Activated naive CD4-positive, alpha-beta T cell treated with anti-CD3 and anti-CD28 coated beads, Interleukin-2, amount 50 U/mL, for 16 hours (primary cell): ENCODE results near the gene NKTR.
"Not testable (repeated sequence)": the region's sequence is repeated elsewhere in the genome, so short reads cannot be mapped to it uniquely, and the experiment has no call there.

Experiments
- DNase-seq: peaks from one replicate; pipeline ENCODE4 v3.0.0-alpha.2; 2020

NKTR gene

GRCh38 chr3:42597098-42597497, 3.4 kb upstream of the NKTR start:
- DNase-seq: not testable (repeated sequence)

DNA sequence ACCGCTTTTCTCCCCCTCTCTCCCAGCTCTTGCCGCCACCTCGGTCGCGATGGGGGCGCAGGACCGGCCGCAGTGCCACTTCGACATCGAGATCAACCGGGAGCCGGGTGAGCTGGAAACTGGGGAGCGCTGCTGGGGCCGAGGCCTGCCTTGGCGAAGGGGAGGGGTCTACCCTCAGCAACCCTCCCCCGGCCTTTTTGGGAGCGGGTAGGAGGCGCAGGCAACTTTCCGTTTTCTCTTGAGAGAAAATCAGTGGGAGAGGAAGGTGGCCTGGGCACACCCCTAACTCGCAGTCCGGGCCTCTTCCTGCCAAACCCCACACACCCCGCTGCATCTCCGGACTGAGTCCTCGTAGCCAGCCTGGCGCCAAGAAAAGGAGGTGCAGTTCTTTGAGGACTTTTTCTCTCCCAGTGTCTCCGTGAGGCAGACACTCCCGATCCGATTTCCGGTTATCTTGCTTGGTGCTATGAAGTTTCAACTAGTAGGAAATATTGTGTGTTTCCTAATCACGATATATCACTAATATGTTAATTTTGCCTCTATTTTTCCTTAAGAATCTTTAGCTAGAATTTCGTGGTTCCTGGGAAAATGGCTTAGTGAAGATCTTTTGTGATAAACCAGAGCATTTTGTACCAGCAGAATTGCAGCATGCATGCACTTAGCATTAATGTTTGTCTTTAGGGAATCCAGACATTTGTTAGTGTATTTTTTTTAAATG, 631 bp downstream of the NKTR start:
- DNase-seq: peak; percentile 52

GRCh38 chr3:42601896-42602581, 1.6 kb downstream of the NKTR start:
- no peak for DNase-seq

- DNase-seq: no peak
Measured at GRCh38 chr3:42602961-42603360, 2.5 kb downstream of the NKTR start.

GRCh38 chr3:42605546-42606173, 5.2 kb downstream of the NKTR start:
- DNase-seq: no peak

DNA sequence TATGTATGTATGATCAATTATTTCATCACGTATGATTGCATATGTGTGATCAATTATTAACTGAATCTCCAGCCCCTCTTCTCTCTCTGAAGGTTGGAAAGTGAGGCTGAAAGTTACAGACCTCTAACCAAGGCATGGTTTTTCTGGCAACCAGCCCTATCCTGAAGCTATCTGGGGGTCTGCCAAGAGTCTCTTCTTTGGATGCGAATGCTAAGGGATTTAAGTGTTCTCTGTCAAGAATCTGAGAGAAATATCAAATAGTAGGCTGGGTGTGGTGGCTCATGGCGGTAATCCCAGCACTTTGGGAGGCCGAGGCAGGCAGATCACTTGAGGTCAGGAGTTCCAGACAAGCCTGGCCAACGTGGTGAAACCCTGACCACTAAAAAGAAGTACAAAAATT, 8.1 kb downstream of the NKTR start:
- no peak for DNase-seq

DNA sequence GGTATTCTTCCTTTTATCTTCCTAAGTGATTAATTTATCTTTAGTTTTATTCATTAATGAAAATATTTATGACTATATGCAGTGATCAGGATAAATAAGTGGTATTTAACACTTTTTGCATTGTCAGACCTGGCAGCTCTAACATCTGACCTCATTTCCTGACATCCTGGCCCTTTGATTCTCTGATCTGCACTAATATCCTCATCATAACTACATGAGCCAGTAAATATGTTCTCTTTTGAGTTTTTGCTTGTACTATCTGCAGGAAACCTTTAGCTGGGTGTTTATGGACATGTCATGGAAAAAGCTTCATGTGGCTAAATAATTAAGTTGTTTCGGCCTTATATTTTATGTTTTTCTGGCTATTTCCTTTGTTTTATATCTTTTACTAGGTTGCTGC, 10.5 kb downstream of the NKTR start:
- no peak for DNase-seq

- no peak for DNase-seq
Measured at GRCh38 chr3:42612217-42612616, 11.7 kb downstream of the NKTR start.

- DNase-seq: no peak
Measured at GRCh38 chr3:42612928-42613327, 12.4 kb downstream of the NKTR start.

DNA sequence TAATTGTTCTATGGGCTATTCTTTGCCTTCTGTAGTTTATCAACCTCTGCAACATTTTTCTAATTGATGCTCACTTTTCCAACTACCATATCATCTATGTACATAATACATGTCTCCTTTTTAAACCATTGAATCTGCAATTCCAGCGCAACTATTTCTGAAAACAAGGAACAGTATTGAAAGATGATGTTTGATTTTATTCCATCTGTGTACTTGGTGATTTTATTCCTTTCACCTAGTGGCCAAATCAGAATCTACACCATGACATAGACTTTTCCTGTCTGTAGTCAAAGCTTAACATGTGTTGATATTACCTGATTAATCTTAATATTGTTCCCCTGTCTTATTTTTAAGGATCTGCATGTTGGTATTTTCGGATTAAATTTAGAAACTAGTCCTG, 13.0 kb downstream of the NKTR start:
- no peak for DNase-seq

DNA sequence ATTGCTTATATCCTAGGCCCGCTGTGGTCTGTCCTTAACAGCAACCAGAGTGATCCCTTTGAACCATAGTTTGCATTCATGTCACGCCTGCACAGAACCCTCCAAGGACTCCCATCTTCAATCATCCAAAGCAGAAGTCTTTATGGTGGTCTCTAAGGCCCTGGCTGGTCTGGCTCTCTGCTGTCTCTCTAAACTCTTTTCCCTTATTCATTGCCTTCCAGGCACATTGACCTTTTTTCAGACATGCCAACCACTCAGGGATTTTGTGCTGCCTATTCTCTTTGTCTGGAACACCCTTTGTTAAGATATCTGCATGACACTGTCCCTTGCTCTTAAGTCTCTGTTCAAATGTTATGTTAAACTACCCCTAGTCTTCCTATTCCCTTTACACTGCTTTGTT, 31.1 kb downstream of the NKTR start:
- no peak for DNase-seq

GRCh38 chr3:42632146-42632545, 31.7 kb downstream of the NKTR start:
- no peak for DNase-seq

DNA sequence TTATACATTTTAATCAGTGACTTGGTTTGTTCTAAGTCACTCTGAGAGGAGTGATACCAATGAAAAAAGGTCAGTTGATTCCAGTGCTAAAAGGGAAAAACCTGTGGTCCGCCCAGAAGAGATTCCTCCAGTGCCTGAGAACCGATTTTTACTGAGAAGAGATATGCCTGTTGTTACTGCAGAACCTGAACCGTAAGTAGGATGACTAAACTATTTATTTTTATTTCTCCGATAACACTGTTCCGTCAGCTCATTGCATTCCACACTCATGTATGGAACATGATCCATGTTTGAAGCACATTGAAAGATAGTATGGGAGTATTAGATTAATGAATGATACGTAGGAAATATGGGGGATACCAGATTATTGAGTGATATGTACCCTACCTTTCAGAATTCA, 33.1 kb downstream of the NKTR start:
- DNase-seq: no peak

- no peak for DNase-seq
Measured at GRCh38 chr3:42635111-42635510, 34.6 kb downstream of the NKTR start.

DNA sequence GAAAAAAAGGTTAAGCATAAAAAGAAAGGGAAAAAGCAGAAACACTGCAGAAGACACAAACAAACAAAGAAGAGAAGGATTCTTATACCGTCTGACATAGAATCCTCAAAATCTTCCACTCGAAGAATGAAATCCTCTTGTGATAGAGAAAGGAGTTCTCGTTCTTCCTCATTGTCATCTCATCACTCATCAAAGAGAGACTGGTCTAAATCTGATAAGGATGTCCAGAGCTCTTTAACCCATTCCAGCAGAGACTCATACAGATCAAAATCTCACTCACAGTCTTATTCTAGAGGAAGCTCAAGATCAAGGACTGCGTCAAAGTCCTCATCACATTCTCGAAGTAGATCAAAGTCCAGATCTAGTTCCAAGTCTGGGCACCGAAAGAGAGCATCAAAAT, 36.5 kb downstream of the NKTR start:
- DNase-seq: no peak

- peak; percentile 45 for DNase-seq
Measured at GRCh38 chr3:42638339-42638842, 37.9 kb downstream of the NKTR start.

DNA sequence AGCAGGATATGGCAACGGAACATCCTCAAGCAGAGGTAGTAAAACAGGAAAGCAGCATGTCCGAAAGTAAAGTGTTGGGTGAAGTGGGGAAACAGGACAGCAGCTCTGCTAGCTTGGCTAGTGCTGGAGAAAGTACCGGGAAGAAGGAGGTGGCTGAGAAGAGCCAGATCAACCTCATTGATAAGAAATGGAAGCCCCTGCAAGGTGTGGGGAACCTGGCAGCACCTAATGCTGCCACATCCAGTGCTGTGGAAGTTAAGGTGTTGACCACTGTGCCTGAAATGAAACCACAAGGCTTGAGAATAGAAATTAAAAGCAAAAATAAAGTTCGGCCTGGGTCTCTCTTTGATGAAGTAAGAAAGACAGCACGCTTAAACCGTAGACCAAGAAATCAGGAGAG, 38.7 kb downstream of the NKTR start:
- no peak for DNase-seq

DNA sequence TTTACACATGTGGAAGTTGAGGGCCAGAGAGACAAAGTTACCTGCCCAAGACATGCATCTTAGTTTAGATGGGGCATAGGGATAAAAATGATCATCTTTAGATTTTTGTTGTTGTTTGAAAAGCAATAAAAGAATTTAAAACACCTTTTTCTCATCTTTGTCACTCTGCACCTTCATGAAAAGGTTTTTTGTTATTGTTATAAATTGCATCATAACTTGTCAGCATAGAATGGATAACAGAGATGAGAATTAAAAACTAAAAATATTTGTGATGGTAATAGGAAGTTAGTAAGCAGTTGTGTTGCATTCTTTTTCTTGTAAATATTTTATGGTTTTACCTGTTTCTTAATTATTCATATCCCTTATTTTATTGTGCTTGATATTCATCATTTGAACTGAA, 39.6 kb downstream of the NKTR start:
- no peak for DNase-seq

DNA sequence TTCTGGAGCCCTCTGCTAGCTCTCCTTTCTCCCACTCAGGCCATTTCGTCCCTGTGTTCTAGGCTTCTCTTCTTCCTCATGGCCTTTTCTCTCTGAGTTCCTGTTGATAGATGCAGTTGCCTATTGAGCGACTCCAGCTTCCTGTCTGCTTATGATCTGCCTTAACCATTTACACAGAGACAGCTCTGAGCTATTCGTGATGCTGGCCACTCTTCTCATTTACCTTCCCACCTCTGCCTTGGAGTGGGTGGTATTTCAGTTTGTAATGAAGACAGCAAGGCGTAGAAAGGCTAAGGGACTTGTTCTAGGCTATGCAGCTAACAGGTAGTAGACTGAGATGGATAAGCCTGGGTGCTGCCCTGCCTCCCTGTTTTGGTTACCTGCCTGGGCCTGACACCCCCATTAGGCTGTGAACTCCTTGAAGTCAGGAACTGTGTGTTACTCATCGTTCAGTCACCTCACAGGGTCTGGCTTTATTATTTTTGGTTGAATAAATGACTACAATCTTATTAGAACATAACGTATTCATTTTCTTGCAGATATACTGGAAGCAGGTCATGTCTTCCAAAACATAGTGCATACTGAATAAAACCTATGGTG, 40.4 kb downstream of the NKTR start:
- DNase-seq: no peak

DNA sequence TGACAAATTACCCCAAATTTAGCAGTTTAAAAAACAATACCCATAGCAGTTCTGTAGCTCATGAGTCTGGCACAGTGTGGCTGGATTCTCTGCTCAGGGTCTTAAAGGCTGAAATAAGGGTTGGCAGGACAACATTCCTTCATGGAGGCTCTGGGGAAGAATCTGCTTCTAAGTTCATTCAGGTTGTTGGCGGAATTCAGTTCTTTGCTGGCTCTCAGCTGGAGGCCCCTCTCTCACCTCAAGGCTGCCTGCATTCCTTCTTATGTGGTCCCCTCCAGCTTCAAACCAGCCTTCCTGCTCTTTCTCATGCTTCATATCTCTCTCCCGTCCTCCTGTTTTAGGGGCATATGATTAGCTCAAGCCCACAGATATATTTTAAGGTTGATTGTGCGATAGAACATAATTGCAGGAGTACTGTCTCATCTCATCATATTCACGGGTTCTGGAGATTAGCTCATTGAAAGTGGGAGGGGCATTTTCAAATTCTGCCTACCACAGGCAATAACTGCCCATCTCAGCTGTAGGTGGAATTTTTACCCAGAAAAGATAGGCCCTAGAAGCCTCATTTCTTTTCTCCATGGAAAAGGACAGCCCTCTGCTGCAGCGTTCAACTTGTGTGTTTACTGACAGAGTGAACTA, 47.5 kb downstream of the NKTR start:
- no peak for DNase-seq

DNA sequence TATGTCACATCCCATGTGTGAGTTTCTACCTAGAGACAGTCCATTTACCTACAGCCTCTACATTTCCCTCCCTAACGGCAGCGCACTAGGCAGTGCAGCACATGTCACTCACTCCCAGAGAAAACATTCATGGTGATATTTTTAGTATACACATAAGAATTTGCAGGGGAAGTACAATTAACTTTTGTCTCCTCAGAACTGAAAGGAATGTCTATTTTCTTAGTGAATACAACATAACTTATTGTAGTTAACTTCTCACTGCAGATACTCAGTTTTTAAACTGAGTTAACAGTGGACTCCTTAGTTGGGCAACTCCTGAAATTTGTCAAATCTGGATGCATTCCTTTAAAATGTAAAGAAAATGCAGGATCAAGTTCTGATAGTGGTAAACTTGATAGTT, 48.5 kb downstream of the NKTR start:
- no peak for DNase-seq

DNA sequence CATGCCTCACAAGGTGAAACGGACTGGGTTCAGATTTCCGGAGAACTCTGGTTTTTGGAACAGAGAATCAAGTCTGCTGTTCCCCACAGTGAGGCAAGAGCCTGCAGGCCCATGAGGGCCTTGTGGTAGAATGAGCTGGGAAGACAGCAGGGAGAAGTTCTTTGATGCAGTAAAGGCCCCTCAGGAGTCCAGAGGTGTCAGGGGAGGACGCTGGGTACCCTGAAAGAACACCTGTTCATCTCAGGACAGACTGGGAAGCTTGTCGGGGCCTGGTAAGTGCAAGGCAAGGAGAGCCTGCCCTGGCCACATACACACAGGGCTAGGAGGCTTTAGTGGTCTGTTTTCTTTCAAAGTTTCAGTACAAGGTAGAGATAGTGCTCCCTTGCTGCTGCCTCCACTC, 49.3 kb downstream of the NKTR start:
- DNase-seq: no peak
